Measurements from ENCODE around the gene PHAF1. TPM values are rescaled to one million over a fixed set of nuclear protein-coding genes. Genes with fewer than 3 reads are reported as not detected.

The PHAF1 gene
- total and polyA plus RNA-seq, 2 of the 13 experiments (the other 11 are each of a cell fraction or from before 2014, with no cell fraction given): 48.3 to 174 TPM

DNA sequence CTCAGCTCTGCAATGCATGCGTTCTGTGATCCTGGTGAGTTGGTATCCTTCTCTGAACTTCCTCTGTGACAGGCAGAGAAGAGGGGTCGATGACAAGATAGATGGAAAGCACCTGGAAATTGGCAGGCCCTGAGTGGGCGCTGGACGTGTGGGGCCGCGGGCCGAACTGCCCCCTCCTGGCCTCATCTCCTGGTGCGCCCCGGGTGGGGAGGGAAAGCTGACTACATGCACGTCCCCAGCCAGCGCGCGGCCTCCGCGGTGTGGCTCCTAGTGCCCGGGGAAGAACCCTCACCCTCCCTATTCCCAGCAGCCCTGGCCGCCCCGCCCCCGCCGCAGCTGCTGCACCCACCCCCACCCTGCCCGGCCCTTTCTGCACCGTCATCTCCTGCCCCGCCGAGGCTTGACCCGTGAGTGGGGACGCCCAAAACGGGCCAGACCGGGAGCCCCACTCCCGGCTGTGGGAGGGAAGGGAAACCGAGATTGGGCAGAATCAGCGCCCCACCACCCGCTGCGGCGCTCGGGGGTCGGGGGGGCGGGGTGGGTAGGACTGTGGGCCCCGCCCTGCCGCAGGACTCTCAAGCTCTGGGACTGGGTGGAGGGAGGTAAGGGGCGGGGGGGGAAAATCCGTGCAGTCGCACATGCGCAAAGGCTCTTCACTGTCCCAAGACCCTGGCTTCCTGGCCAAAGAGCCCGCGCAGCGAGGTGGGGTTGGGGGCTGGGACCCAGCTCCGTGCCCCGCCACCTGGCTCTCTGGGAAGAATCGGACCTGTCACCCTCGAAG is 60.6 kb downstream of the PHAF1 start, which contains the start of gene NOL3 (continued):
- TF ChIP-seq GATA4 (IDR thresholded peaks at IDR 0.05; ENCODE audit: borderline replicate concordance, low read depth): peak; percentile 23; the same call in 1 of the 2 replicates
- peak; percentile 6 for TF ChIP-seq SKI (IDR thresholded peaks at IDR 0.05; ENCODE audit: partially characterized antibody)
- TF ChIP-seq ZNF543 (CRISPR knock-in tag; IDR thresholded peaks at IDR 0.05): 0 out of 2 replicates have a peak, but pooled peaks have one; percentile 5
- 0 out of 2 replicates have a peak, but pooled peaks have one; percentile 29 for TF ChIP-seq ZSCAN25 (CRISPR knock-in tag; IDR thresholded peaks at IDR 0.05)
- no peak for TF ChIP-seq GLI4 (CRISPR knock-in tag; IDR thresholded peaks at IDR 0.05; ENCODE audit: borderline replicate concordance)
- peak; percentile 77 for TF ChIP-seq IKZF4 (CRISPR knock-in tag; IDR thresholded peaks at IDR 0.05; ENCODE audit: borderline replicate concordance, low read depth, not compliant biosample characterization)
- TF ChIP-seq, protein P1, sequence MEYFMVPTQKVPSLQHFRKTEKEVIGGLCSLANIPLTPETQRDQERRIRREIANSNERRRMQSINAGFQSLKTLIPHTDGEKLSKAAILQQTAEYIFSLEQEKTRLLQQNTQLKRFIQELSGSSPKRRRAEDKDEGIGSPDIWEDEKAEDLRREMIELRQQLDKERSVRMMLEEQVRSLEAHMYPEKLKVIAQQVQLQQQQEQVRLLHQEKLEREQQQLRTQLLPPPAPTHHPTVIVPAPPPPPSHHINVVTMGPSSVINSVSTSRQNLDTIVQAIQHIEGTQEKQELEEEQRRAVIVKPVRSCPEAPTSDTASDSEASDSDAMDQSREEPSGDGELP (IDR thresholded peaks at IDR 0.05; ENCODE audit: borderline replicate concordance, low read depth): peak; percentile 66; the same call in 1 of the 2 replicates
- TF ChIP-seq AKAP8 (CRISPR knock-in tag; IDR thresholded peaks at IDR 0.05): peak; percentile 80; the same call in 1 of the 2 replicates
- TF ChIP-seq ZNF687 (CRISPR knock-in tag; IDR thresholded peaks at IDR 0.05): peak; percentile 93
- TF ChIP-seq WIZ (CRISPR knock-in tag; IDR thresholded peaks at IDR 0.05): peak; percentile 88
- TF ChIP-seq HNF1A (IDR thresholded peaks at IDR 0.05; ENCODE audit: low read depth): 0 out of 2 replicates have a peak, but pooled peaks have one; percentile 10
- no peak; the same call in 1 of the 2 replicates for TF ChIP-seq HNF1A (CRISPR knock-in tag; IDR thresholded peaks at IDR 0.05; ENCODE audit: borderline replicate concordance)
- TF ChIP-seq HMGA1 (CRISPR knock-in tag; conservative IDR thresholded peaks at IDR 0.05): no peak
- TF ChIP-seq ATF2 (CRISPR knock-in tag; IDR thresholded peaks at IDR 0.05): 0 out of 2 replicates have a peak, but pooled peaks have one; percentile 2
- TF ChIP-seq TCF7 (IDR thresholded peaks at IDR 0.05; ENCODE audit: low read depth): peak; percentile 1; the same call in 1 of the 2 replicates
- TF ChIP-seq KMT2B (CRISPR knock-in tag; IDR thresholded peaks at IDR 0.05): peak; percentile 59; the same call in 1 of the 2 replicates

All from HepG2 (cell line).